IPS-NIHi7 (cell line): ENCODE results near the gene COPS8.

Source experiments
- DNase-seq: peaks from one replicate; pipeline ENCODE4 v3.0.0; 2012; ENCODE audit warnings: mixed read lengths; ENCODE audit errors: extremely low spot score

COPS8 gene

DNA sequence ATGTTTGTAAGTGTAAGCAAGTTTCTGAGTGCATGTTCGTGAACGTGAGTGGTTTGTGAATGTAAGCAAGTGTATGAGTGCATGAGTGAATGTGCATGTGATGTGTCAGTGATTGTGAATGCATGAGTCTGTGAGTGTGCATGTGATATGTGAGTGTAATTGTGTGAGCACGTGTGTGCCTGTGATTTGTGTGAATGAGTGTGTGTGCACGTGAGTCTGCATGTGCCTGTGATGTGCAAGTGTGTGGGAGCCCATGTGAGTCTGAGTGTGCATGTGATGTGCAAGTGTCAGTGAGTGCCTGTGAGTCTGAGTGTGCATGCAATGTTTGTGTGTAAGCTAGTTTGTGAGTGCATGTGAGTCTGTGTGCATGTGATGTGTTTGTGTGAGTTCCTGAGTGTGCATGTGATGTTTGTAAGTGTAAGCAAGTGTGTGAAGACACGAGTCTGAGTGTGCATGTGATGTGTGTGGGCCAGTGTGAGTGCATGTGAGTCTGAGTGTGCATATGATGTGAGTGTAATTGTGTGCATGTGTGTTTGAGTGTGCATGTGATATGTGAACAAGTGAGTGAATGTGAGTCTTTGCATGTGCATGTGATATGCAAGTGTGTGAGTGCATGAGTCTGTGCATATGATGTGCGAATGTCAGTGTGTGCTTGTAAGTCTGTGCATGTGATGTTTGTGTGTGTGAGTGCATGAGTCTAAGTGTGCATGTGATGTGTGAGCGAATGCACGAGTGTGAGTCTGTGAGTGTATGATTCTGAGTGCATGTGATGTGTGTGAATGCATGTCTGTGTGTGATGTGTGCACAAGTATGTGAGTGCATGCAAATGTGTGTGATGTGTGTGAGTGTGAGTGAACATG lies 45.1 kb downstream of the COPS8 start:
- no peak for DNase-seq

DNA sequence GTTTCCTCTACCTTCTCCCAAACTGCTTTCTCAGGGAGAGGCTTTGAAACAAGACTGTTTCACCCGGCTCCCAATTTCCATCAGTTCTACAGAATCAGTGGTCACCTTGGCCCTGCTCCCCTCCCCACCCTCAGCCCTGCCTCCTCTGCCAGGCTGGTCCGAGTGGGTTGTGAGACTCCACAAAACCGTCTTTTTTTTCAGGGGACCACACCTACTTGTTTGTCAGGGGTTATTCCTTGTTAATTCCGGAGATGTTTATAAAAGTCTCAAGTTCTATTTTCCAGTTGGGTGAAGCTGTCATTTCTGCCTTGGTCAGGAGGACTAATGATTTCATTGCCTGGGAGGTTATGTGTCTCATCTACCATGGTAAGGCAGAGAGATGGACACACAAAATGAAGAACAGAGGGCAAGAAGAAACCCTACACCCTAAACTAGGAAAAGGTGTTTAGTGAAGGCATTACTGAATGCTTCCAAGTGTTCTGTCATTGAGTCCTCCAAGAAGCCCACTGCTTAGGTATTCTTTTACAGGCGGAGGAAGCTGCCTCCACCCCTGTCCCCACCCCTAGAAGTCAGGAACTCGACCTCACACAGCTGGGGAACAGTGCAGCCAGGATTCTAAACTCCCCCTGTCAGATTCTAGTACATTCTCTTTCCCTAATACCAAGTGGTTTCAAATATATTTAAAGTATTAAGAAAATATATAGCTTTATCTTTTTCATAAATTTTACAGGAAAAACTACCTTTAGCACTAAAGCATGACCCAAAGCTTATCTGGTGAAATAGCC lies 46.3 kb downstream of the COPS8 start:
- no peak for DNase-seq

DNA sequence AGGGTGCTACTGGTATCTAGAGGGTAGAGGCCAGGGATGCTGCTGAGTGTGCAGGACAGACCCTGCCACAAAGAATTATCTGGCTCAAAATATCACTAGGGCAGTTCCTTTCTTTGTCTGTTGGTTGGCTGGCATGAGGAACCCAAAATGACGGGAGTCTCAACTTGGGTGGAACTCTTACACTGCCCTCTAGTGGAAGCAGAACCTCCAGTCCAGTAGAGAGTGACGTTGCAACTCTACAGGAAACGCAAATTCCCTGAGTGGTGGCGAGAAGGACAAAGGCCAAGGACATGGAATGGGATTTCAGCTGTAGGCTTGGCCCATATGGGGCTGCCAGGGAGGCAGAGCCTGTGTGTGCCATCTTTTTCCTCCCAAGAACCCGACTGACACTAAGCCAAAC lies 47.1 kb downstream of the COPS8 start:
- peak; percentile 81 for DNase-seq

DNA sequence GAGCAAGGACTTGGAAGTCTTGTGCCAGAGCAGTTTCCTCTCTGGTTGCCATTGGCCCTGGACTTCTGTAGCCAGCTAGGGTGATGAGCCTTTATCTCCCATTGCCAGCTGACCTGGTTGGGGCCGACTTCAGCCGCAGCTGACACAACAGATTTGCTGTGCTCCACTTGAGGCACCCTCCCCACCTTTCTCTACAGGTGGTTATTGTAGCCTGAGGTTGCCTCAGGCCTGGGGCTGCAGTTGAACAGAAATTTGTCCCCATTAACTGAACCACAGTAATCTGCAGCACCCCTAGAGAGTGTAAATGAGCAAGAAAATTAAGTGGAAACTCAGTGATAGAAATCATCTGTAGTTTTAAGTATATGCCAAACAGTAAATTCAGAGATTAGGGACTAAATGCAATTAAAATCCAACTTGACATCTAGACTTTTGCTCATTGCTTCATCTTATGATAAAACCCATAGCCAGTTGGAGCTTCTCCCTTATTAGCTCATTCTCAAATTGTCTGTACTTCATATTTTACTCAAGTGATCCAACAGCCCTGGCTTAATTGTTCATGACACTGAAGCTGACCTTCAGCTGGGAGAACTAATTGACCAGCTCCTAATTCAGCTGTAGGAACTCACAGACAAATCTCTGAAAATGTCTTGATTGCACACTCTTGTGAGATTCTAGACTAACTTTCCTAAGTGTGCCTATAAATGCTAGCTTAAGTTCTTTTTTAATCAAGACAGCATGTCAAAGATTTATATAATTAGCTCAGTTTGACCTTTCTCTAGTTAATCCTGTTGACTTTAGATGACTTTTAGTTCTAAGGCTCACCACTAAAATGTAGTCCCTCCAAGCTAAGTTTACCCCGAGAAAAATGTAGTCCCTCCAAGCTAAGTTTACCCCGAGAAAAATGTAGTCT lies 48.9 kb downstream of the COPS8 start:
- peak; percentile 44 for DNase-seq

DNA sequence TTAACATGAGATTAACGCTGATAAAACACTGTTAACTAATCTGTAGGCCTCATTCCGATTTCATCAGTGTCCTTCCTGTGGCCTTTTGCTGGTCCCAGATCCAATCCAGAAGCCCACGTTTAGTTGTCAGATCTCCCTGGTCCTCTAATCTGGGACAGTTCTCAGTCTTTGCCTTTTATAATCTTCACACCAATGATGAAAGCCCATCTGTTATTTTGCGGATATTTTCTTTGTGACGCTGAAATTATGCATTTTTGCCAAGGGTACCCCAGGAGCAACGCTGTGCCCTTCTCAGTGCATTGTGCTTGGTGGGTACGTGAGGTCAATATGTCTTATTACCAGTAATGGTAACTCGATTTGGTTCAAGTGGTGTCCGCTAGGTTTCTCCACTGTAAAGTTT lies 51.1 kb downstream of the COPS8 start:
- no peak for DNase-seq

DNA sequence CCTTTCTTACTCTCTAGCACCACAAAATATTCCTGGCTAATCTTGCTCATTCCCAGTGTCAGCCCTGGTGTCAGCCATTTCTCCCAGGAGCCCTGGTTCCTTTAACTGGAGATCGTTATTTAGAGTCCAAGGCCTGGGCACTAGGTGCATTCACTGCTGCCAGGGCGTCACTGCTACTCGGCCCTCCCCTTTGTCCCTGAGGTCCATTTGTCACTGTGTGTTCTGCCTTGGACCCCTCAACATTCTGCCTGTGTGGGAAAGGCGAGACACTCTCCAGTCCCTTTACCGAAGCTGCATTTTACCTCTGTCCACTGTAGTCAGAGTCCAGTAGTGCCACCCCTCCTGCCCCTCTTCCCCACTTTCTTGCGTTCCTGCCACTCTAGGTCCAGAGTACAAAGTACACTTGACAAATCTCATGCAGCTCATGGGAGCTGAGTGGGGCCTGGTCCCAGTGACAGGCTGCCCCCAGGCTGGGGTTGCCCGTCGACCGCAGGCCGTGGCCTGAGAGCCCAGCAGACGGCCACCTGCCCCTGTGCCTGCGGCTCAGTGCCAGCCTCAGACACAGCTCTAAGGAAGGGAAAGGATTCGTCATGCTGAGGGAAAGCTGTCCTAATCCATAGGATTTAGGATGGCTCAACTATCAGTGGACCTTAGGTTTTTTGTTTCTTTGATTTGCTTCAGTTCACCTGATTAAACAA lies 52.1 kb downstream of the COPS8 start:
- no peak for DNase-seq

DNA sequence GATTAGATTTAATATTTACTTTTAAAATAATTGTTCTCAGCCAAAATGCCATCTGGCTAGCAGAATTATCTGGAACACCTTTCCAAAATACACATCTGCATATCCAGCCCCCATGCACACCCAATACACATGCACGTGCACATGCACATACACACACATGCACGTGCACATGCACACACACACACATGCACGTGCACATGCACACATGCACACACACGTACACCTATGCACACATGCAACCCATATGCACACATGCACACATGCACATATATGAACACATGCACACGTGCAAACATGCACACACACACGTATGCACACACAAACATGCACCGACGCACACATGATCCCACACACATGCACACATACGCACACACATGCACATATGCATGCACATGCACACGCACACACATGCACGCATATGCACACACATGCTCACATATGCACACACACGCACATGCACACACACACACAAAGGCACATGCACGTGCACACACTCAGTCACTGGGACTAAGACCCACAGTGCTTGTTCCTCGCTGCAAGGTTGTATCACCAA lies 53.5 kb downstream of the COPS8 start:
- no peak for DNase-seq

DNA sequence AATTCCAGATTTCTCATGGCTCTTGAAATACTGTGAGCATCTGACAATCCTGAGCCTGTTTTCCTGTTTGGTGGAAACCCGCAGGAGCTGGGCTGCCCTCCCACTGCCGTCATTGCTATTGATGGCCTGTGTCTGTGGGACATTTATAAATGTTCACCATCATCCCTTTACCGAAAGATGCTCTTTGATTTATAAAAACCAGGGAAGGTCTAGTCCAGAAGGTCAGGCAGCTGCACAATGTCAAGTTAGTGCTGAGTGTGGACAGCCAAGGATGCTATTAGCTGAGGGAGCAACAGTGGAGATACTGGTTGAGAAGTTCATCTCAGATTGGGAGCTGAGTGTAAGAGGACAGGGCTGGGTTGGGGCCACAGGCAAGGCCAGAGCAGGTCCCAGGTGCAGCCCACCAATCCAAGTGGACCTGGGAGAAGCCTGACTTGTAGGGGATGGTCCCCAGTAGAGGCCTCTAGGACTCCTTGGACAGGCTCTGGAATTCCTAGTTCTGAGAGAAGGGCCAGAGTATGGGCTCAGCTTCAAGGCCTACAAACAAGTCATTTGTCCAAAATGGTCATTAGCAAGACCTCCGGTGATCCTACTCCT lies 55.1 kb downstream of the COPS8 start:
- no peak for DNase-seq

DNA sequence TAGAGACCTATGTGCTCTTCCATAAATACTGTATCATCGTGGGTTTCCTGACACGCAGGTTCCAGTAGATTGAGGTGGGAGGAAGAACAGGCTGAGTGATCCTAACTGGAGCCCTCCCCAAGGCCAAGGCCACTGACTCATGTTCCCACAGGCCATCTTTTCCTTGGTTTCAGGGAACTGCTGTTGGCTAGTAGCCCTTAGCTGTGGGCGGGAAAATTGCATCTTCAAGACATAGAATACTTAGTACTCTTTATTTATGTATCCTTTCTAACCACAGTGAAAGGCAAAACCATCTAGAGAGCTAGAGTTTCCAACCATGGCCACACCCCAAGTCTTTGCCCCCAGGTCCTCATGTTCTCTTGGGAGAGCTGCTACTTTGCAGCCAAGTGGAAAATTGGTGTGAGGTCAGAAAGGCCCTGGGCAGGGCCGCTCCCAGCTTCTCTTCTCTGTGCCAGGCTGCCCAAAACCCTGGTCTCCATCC lies 55.9 kb downstream of the COPS8 start:
- DNase-seq: no peak

DNA sequence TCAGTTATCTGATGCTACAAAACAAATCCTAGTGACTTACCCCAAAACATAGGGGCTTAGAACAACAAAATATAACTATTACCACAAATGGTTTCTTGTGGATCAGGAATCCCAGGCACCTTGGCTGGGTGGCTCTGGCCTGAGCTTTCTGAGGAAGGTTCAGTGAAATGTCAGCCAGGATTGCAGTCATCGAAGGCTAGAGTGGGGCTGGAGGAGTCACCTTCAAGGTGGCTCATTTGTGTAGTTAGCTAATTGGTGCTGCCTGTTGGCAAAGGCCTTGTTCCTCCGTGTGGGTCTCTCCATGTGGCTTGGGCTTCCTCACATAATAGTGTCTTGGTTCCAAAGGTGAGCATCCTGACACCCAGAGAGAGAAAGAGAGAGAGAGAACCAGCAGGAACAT lies 57.4 kb downstream of the COPS8 start:
- DNase-seq: no peak

DNA sequence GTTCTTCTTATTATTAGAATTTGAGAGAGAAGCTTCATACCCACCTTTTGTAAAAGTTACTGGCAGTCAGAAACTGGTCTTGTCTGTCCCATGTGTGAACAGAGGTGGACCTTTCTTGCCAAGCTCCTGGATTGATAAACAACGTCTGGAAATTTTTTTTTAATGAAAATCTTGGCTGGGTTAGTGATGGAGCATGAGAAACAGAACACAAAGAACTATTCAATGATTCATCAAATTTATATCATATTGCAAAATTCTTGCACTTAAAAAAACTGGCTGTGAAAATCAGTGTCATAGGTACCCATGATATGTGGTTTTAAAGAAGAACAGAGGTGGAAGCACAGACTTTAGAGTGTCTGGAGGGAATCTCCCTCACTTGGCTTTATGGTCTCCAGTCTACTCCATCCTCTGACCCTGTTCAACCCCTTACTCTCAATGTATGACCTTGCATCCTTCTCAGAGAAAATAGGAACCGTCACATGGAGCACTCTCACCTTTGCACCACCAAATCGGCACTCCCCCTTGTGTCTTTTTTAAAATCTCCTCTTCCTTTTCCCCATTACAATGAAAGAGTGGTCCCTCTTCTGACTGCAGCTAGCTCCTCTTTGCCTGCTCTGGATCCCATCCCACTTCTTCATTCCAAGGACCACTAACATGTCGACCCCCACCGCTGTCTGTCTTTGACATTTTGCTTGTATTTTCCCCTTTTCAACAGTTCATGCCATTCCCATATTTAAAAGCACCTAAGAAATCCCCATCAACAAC lies 58.2 kb downstream of the COPS8 start:
- no peak for DNase-seq

DNA sequence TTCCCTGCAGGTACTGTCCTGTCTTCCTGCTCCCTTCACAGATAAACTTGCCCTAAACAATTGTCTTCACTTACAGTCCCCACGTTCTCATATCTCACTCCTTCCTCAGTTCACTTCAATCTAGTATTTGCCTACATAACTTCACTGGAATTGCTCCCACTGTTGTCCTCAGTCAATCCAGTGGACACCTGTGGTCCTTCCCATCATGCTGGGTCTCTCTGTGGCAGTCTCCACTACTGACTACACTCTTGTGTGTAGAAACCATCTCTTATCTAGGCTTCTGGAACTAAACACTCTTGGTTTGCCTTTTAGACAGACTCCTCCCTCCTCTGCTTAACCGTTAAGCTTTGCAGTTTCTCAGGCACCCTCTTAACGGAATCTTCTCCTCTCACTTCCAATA lies 58.8 kb downstream of the COPS8 start:
- DNase-seq: no peak

DNA sequence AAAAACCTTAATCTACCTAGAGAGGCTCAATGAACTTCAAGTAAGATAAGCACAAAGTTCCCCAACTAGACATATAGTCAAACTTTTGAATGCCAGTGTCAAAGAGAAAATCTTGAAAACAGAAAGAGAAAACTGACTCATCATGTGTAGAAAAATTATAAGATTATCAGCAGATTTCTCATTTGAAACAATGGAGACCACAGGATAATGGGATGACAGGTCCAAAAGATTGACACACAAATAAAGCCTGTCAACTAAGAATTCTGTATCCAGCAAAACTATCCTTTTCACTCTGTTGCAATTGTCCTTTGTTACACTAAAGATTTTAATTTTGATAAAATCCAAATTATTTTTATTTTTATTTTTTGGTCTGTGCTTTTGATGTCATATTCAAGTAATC lies 61.6 kb downstream of the COPS8 start:
- DNase-seq: no peak

DNA sequence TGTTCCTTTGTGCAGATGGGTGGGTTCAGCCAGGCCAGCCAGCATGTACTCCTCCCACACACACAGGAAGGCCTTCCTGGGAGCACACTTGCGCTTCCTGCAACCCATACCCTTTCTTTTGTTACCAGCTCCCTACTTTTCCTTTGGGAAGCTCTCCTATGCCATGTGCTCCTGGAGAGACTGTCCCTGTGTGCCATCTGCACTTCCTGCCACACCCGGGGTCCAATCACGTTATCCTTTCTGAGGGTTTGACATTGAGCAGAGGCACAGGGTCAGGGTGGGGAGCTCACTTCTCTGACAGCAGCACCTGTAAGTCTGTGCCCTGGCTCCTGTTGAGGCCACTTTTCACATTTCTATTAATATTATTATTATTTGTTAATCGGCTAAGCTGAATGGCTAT lies 62.9 kb downstream of the COPS8 start:
- DNase-seq: no peak

DNA sequence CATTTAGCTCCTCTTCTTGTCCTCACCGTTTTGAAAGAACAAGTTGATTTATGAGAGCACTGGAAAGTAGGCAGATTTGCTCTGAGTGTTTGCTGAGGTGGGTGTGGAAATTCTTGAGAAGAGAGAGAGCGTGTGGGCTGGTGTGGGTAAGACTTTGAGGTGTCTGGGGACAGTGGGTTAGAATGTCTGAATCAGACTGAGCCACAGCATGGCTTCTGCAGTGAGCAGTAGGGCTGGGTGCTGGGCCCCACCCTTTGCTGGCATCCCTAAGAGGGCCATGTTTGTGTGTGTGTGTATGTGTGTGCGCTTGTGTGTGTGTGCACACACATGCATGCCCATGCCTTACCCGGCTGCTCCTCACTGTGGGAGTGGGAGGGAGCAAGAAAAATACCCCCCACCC lies 63.7 kb downstream of the COPS8 start:
- DNase-seq: no peak
